ENCODE results near the gene WASL.
"Not testable (repeated sequence)": the region's sequence is repeated elsewhere in the genome, so short reads cannot be mapped to it uniquely, and the experiment has no call there.

The WASL gene

GRCh38 chr7:123655614-123656013 lies 93.2 kb downstream of the WASL start, which contains the start of gene LMOD2:
LMOD2 (plus strand) TSS chr7:123655866; CDS start chr7:123655964, 98 bp downstream.
- no peak for DNase-seq

DNA sequence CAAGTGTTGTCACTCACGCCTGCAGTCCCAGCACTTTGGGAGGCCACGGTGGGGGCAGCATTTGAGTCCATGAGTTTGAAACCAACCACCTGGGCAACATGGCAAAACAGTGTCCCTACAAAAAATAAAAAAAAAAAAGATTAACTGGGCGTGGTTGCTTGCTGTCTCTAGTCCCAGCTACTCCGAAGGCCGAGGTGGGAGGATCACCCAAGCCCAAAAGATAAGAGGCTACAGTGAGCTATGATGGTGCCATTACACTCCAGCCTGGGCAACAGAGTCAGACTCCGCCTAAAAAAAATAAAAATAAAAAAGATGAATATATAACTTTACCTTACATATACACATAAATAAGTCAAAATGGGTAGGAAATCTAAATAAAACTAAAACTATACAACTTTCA lies 95.6 kb downstream of the WASL start:
- DNase-seq: no peak

DNA sequence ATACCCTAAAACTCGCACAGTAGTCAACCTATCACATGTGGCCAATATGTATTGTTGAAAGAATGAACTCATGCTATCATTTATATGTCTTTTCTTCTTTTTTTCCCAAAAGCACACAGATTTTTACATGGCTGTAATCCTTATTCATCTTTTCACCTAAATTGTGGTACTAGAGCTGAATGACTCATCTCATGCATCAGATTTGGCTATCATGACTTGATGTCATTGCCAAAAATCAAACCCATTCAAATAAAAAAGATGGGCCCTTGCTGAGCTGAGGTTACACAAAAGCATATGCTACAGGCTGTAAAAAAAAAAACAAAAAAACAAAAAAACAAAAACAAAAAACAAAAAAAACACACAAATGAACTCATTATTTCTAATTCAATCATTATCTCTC lies 96.4 kb downstream of the WASL start:
- no peak for DNase-seq

- no peak for DNase-seq
These were observed 98.2 kb downstream of the WASL start for GRCh38 chr7:123650595-123650994.

DNA sequence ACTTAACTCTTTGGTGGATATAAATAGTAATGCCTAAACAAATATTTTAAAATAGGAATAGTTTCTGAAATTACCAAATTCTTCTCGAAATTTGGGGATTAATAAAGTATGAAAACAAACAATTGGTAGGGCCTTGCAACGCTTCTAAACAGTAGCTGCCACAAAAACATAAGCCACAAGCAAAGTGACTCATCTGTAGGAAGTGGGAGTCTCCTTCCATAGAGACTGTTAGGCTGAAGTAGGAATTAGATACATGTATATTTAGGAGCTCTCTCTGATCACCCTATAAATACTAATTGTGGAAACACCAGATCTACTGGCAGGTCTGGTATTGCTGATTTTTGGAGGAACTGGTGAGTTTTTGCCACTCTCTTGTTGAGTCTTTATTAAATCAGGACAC lies 98.8 kb downstream of the WASL start:
- DNase-seq: no peak

GRCh38 chr7:123647106-123647730 lies 101.6 kb downstream of the WASL start:
- no peak for DNase-seq

GRCh38 chr7:123645516-123645915 lies 103.3 kb downstream of the WASL start:
- DNase-seq: no peak

GRCh38 chr7:123643495-123644441 lies 105.0 kb downstream of the WASL start:
- DNase-seq: no peak

DNA sequence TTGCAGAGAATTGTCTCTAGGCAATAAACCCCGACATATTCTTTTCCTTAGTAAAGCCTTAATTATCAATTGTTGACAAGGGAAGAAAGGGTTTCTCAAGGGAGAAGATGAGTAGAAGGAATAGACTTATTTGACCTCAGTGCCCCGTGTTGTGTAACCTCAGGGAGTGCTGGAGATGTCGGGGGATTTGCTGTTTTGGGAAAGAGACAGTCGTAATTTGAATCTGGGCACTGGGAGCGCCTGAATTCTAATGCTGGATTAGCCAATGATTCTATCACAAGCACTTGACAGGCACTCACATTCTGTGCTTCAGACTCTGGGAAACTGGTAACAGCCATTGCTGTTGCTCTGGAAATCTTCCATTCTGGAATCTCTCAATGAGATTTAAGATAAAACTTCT lies 106.9 kb downstream of the WASL start:
- no peak for DNase-seq

GRCh38 chr7:123640583-123640982 lies 108.2 kb downstream of the WASL start:
- no peak for DNase-seq

GRCh38 chr7:123639631-123640030 lies 109.2 kb downstream of the WASL start:
- no peak for DNase-seq

DNA sequence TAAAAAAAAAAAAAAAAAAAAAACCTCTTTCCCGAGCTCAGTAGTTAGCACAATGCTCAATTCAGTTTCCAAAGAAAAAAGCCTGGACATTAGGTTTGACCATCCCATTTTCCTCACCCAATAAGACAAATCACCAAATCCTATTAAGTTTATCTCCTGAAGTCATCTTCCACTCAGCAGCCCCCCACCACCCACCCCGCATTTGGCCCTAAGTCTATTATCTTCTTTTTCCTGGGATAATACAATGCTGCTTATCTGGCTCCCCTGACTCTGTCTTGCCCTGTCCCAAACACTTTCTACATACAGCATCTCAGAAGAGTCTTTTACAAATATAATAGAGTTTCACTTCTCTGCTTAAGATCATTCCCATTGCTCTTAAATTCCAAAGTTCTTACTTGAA lies 110.9 kb downstream of the WASL start:
- no peak for DNase-seq

DNA sequence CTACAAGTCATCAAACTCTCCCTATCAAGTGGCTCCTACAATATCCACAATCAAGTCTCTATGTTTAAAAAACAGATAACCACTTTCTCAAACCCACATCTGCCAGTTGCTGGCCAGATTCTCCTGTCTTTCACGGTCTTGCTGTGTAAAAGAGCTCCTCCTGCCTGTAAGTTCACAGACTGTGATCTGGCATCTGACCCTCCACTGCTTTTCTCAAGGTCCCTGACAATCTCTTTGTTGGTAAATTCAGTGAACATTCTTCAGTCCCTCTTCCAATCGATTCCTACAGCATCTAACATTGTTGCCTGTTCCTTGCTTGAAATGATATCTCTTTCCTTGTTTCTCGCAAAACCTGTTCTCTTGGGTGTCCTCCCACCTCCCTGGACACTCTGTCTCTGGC lies 111.6 kb downstream of the WASL start:
- DNase-seq: no peak

DNA sequence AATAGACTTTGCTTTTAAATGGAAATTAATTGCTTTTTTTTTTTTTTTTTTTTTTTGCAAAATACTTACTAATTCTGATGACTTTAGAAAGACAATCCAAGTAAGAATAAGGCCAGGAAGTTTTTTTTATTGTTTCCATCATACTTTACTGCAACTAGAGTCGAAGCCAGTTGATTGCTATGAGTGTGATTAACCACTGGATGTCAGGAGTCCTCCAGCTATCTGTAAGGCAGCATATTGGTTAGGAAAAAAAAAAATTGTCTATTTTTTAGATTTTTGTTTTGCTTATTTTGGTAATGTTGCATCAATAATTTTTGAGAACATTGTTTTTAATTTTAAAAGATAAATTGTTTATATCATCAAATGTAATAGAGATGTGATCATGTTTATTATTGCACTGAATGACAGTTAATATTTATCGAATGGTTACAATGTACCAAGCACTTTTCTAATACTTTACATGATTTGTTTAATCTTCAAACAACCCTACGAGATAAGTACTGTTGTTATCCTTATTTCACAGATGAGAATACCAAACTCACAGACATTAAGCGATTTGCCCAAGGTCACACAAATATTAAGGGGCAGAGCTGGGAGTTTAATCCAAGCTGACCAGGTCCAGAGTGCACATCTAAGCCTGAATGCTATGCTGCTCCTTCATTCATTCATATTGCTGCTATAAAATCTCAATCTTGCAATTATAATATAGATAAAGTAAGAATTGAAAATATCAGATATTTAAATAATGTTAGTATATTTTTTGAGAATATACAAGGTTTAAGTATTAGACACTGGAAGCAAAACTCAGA lies 113.0 kb downstream of the WASL start:
- DNase-seq: no peak

DNA sequence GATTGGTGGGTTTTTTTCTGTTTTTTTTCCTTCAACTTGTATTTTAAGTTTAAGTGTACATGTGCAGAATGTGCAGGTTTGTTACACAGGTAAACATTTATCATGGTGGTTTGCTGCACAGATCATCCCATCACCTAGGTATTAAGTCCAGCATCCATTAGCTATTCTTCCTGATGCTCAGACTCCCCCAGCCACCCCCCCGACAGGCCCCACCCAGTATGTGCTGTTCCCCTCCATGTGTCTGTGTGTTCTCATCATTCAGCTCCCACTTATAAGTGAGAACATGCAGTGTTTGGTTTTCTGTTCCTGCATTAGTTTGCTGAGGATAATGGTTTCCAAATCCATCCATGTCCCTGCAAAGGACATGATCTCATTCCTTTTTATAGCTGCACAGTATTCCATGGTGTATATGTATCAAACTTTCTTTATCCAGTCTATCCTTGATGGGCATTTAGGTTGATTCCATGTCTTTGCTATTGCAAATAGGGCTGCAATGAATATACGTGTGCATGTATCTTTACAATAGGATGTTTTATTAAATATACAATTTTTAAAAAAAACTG lies 114.7 kb downstream of the WASL start:
- DNase-seq: not testable (repeated sequence)

DNA sequence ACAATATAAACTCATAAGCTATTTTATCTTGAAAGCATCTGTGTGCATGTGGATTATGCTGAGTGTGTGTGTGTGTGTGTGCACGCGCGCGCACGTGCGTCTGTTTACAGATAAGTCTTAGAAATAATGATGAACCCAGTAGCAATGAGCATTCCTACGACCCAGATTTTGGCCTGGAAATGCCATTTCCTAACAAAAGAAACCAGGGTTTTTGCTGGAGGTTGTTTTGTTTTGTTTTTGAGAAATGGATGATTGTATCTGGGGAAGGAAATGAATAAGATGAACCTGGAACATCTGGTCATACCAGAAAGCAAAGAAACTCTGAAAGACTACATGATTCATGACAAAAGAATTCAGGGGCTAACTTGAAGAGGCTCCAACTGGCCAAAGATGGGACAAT lies 115.2 kb downstream of the WASL start:
- no peak for DNase-seq

- no peak for DNase-seq
These were observed 116.0 kb downstream of the WASL start for GRCh38 chr7:123632808-123633207.

Data from activated naive CD4-positive, alpha-beta T cell treated with anti-CD3 and anti-CD28 coated beads, Interleukin-2, amount 50 U/mL, for 16 hours (primary cell).